ENCODE measurements around the gene CTNNA3. TPM values are rescaled to one million over a fixed set of nuclear protein-coding genes. Genes with fewer than 3 reads are reported as not detected.

CTNNA3 gene
- total RNA-seq, 2 donors from 2014 or later, result 3.2 to 7.2 TPM

- H3K27me3 ChIP-seq (ENCODE audit: control insufficient read depth, insufficient read depth, low read length, poor library complexity, severe bottlenecking), result no peaks in the 10 kb centered on the region
- whole genome bisulfite sequencing, 2 experiments (ENCODE audit: insufficient coverage in 1 of 2, insufficient read length in 1 of 2), result 67 to 92% methylated on average over 1 to 3 of the region's 3 CpGs
- H3K36me3 Mint-ChIP-seq (ENCODE audit: low read depth), result no peaks in the 10 kb centered on the region
- H3K4me3 ChIP-seq (ENCODE audit: low read length), result no peak overlapping the region
- no peak for DNase-seq
- H3K4me3 Mint-ChIP-seq, result no peak overlapping the region
- H3K27me3 Mint-ChIP-seq (ENCODE audit: insufficient read depth), result no peaks in the 10 kb centered on the region
- no peak overlapping the region for H3K9ac ChIP-seq (ENCODE audit: extremely low read depth, low read length, poor library complexity, severe bottlenecking)
- no peak overlapping the region for H3K27ac ChIP-seq (ENCODE audit: low read depth, low read length)
- peaks cover 2% of the 10 kb centered on the region for H3K4me1 Mint-ChIP-seq
- no peaks in the 10 kb centered on the region for H3K9me3 ChIP-seq (ENCODE audit: control insufficient read depth, low read length)
- TF ChIP-seq, protein P1, sequence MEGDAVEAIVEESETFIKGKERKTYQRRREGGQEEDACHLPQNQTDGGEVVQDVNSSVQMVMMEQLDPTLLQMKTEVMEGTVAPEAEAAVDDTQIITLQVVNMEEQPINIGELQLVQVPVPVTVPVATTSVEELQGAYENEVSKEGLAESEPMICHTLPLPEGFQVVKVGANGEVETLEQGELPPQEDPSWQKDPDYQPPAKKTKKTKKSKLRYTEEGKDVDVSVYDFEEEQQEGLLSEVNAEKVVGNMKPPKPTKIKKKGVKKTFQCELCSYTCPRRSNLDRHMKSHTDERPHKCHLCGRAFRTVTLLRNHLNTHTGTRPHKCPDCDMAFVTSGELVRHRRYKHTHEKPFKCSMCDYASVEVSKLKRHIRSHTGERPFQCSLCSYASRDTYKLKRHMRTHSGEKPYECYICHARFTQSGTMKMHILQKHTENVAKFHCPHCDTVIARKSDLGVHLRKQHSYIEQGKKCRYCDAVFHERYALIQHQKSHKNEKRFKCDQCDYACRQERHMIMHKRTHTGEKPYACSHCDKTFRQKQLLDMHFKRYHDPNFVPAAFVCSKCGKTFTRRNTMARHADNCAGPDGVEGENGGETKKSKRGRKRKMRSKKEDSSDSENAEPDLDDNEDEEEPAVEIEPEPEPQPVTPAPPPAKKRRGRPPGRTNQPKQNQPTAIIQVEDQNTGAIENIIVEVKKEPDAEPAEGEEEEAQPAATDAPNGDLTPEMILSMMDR (conservative IDR thresholded peaks at IDR 0.05), result no peak
- H3K9me3 Mint-ChIP-seq, result no peaks in the 10 kb centered on the region
- no peaks in the 10 kb centered on the region for H3K36me3 ChIP-seq (ENCODE audit: control insufficient read depth, insufficient read depth, low read length)
- no peak overlapping the region for H3K27ac Mint-ChIP-seq
- no peaks in the 10 kb centered on the region for H3K4me1 ChIP-seq (ENCODE audit: control insufficient read depth, insufficient read depth, low read length)
Observed at GRCh38 chr10:67200913-67201564, 495.0 kb downstream of the CTNNA3 start.

DNA sequence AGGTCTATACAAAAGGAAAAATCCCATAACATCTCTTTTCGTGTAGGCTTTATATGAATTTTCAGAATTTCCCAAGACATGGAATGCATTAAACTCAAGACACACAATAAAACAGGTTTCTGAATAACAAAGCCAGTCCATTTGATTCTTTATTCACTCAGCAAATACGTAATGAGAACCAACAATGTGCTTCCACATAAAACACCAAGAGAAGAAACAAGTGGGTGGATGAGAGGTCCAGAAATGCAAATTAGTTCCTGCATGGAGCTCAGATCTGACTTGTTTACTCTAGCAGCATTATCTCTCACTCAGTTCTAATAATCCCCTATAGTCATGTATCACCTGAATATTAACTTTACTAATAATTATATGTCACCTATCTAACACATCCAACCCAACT is 520.6 kb downstream of the CTNNA3 start:
- no peak overlapping the region for H3K27ac ChIP-seq (ENCODE audit: low read depth, low read length)
- TF ChIP-seq, protein P1 (conservative IDR thresholded peaks at IDR 0.05), result no peak
- WGBS, 2 experiments (ENCODE audit: insufficient coverage in 1 of 2, insufficient read length in 1 of 2), result 82 to 100% methylated on average over 1 to 2 of the region's 2 CpGs
- H3K4me1 ChIP-seq (ENCODE audit: control insufficient read depth, insufficient read depth, low read length), result no peaks in the 10 kb centered on the region
- H3K9me3 Mint-ChIP-seq, result no peaks in the 10 kb centered on the region
- H3K9ac ChIP-seq (ENCODE audit: extremely low read depth, low read length, poor library complexity, severe bottlenecking), result no peak overlapping the region
- no peak overlapping the region for H3K4me3 ChIP-seq (ENCODE audit: low read length)
- no peak overlapping the region for H3K4me3 Mint-ChIP-seq
- no peaks in the 10 kb centered on the region for H3K27me3 Mint-ChIP-seq (ENCODE audit: insufficient read depth)
- H3K36me3 ChIP-seq (ENCODE audit: control insufficient read depth, insufficient read depth, low read length), result no peaks in the 10 kb centered on the region
- no peaks in the 10 kb centered on the region for H3K36me3 Mint-ChIP-seq (ENCODE audit: low read depth)
- no peaks in the 10 kb centered on the region for H3K4me1 Mint-ChIP-seq
- no peak overlapping the region for H3K27ac Mint-ChIP-seq
- H3K9me3 ChIP-seq (ENCODE audit: control insufficient read depth, low read length), result no peaks in the 10 kb centered on the region
- no peak for DNase-seq
- no peaks in the 10 kb centered on the region for H3K27me3 ChIP-seq (ENCODE audit: control insufficient read depth, insufficient read depth, low read length, poor library complexity, severe bottlenecking)

DNA sequence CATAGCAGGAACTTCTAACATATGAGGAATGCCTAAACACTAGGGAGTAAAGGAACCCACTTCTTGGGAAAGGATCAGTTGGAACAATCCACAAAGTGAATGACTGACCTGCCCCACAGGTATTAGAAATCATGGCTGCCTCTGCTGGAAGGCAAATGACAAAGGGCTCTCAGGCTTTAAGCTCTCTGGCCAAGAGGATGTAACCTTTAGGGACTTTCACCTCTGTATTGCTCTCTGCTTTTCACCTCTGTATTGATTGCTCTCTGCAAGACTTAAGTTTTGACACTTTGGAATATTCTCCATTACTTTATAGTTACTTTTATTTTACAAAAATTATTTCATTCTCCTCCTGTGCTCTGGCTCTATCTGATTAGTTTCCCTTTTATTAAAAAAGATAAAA is 522.2 kb downstream of the CTNNA3 start:
- H3K27ac Mint-ChIP-seq, result no peak overlapping the region
- H3K4me3 ChIP-seq (ENCODE audit: low read length), result no peak overlapping the region
- no peaks in the 10 kb centered on the region for H3K36me3 Mint-ChIP-seq (ENCODE audit: low read depth)
- DNase-seq, result no peak
- no peak overlapping the region for H3K4me3 Mint-ChIP-seq
- H3K27me3 ChIP-seq (ENCODE audit: control insufficient read depth, insufficient read depth, low read length, poor library complexity, severe bottlenecking), result no peaks in the 10 kb centered on the region
- H3K36me3 ChIP-seq (ENCODE audit: control insufficient read depth, insufficient read depth, low read length), result no peaks in the 10 kb centered on the region
- H3K27me3 Mint-ChIP-seq (ENCODE audit: insufficient read depth), result no peaks in the 10 kb centered on the region
- H3K9ac ChIP-seq (ENCODE audit: extremely low read depth, low read length, poor library complexity, severe bottlenecking), result no peak overlapping the region
- no peak overlapping the region for H3K27ac ChIP-seq (ENCODE audit: low read depth, low read length)
- H3K9me3 ChIP-seq (ENCODE audit: control insufficient read depth, low read length), result no peaks in the 10 kb centered on the region
- H3K9me3 Mint-ChIP-seq, result peaks cover 3% of the 10 kb centered on the region
- TF ChIP-seq, protein P1 (conservative IDR thresholded peaks at IDR 0.05), result no peak
- H3K4me1 ChIP-seq (ENCODE audit: control insufficient read depth, insufficient read depth, low read length), result no peaks in the 10 kb centered on the region
- no peaks in the 10 kb centered on the region for H3K4me1 Mint-ChIP-seq
